Measurements from ENCODE around the gene OR7A17.

The OR7A17 gene

DNA sequence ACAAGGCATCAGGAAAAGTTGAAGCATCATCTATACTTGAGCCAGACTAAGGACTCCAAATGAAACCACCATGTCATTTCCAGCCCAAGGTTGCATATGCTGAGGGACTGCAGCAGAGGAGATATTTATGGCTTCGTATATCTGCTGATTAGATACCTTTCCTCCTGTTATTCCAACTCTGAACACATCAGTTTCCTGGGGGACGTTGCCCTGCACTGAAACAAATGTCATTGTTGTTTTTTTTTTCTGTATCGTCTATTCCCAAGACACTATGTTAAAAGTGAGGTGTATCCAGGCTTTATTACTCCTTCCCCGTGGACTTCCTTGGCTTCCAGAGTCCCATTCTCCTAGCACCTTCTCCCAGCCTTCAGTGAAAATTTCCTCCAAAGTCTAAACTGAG, at the start of gene OR7A17:
Gene OR7A17 (minus strand): TSS at position 101 of the 400 bp plus-strand sequence. CDS start 4,777 bp downstream, outside the sequence.
- H3K4me3 ChIP-seq (ENCODE audit: low read depth, low read length), result no peak within 1 kb of the TSS

DNA sequence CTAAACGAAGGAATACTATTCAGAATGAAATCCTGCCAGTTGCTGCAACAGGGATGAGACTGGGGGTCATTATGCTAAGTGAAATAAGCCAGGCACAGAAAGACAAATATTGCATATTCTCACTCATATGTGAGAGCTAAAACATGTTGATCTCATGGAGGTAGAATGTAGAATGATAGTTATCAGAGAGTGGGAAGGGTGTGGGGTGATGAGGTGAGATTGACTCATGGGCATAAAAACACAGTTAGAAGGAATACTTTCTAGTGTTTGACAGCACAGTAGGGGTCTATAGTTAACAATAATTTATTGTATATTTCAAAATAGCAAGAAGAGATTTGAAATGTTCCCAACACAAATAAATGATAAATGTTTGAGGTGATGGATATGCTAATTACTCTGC, 47.6 kb upstream of the OR7A17 start:
- no peak overlapping the region for H3K4me3 ChIP-seq (ENCODE audit: low read depth, low read length)

DNA sequence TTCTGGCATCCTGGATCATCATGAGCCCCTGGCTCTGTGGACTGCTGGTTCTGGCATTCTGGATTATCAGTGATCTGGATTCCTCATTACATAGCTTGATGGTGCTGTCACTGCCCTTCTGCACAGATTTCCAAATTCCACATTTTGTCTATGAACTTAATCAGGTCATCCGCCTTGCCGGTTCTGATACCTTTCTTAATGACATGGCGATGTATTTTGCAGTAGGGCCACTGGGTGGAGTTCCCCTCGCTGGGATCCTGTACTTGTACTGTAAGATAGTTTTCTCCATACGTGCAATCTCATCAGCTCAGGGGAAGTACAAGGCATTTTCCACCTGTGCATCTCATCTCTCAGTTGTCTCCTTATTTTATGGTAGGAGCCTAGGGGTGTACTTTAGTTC, 30.9 kb upstream of the OR7A17 start:
- H3K4me3 ChIP-seq (ENCODE audit: low read depth, low read length), result no peak overlapping the region

DNA sequence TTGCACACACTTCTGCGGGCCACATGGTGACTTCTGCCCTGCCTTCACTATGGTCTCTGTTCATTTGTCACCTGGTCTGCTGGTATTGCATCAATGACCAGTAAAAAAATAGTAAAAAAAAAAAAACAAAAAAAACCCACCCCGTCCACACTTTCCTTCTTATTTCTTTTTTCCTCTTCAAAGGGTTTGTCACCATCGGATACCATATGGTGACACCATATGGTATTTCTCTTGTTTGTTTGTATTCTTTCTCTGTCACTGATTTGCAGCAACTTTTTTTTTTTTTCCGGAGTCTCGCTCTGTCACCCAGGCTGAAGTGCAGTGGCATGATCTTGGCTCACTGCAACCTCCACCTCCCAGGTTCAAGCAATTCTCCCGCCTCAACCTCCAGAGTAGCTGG, 29.2 kb upstream of the OR7A17 start:
- no peak overlapping the region for H3K4me3 ChIP-seq (ENCODE audit: low read depth, low read length)

DNA sequence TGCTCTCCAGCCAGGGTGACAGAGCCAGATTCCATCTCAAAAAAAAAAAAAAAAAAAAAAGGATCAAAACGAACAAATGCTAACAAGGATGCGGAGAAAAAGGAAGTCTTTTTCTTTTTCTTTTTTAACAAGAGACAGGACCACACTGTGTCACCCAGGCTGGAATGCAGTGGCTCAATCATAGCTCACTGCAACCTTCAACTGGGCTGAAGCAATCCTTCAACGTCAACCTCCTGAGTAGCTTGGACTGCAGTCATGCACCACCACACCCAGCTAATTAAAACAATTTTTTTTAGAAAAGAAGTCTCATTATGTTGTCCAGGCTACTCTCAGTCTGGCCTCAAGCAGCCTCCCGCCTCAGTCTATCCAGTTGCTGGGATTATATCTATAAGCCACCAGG, 20.8 kb upstream of the OR7A17 start:
- no peak overlapping the region for H3K4me3 ChIP-seq (ENCODE audit: low read depth, low read length)

DNA sequence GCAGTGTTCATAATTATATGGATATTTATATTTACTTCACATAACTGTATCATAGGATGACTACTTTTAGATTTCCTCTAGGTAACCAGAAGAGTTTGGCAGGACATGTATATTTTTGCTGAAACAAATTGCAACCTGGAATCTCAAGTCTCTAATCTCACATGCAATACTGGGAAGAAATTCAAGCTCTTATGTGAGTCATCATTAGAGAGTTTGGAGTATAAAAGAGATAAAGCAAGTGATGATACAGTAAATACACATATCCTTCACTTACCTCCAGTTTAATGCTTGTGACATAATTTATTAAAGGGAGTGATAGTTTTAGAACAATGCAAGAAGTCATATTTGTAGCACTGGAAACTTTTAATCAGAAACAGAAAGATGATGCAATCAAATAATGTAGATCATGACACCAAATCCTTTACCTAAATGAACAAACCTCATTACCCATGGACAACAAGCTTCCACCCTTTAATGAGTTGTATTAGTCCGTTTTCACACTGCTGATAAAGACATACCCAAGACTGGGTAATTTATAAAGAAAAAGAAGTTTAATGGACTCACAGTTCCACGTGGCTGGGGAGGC, 15.8 kb upstream of the OR7A17 start:
- no peak overlapping the region for H3K4me3 ChIP-seq (ENCODE audit: low read depth, low read length)

DNA sequence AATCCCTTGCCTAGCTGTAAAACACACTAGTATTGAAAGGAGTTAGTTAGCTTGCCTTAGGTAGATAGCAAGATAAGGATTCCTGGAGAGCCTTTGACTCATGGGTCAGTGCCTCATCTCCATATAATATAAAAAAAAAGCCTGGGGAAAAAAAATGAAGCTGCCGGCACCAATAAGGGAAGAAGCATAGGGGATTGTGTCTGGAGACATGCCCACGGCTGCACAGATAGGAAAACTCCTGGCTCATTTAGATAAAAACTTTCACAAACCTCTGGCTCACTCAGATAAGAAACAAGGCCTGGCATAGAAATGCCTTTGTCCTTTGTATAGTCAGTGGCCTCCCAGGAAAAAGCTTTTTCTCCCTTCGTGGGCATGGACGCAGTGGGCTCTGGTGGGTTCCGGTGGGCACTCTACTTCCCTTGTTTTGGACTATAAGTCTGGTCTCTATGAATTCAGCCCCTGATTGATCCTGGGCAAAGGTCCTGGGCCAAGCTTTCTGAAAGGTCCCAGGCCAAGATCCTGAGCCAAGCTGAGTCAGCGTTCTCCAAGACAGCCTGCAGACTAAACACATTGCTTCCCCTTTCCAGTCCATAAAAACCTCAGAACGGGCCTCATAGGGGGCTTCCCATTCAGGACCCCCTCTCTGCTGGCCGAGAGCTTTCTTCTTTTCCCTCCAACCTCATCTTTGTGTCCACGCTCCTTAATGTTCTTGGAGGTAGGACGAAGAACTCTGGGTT, 4.9 kb upstream of the OR7A17 start:
- H3K4me3 ChIP-seq (ENCODE audit: low read depth, low read length), result no peak overlapping the region

DNA sequence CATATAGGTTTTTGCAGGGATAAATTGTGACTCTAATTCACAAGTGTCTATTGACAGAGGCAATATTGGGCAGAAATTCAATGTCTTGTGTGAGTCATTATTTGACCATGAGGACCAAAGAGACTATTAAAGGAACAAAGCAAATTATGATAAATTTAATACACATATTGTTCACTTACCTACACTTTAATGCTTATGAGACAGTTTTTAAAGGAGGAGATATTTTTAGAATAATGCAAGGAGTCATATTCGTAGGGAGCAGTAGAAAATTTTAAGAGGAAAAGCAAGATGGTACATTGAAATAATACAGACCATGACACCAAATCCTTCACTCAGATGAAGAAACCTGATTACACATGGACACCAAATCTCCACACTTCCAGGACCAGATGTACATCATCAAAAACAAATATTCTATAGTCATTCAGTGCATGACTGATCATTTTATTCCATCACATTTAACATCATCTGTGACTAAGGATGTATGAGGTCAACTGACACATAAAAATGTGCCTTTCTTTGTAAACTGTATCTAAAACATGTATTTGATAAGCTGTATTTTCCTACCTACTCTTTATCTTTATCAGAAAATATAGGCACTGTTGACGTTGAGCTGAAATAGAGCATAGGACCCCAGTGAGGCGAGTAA, 4.2 kb upstream of the OR7A17 start:
- no peak overlapping the region for H3K4me3 ChIP-seq (ENCODE audit: low read depth, low read length)

DNA sequence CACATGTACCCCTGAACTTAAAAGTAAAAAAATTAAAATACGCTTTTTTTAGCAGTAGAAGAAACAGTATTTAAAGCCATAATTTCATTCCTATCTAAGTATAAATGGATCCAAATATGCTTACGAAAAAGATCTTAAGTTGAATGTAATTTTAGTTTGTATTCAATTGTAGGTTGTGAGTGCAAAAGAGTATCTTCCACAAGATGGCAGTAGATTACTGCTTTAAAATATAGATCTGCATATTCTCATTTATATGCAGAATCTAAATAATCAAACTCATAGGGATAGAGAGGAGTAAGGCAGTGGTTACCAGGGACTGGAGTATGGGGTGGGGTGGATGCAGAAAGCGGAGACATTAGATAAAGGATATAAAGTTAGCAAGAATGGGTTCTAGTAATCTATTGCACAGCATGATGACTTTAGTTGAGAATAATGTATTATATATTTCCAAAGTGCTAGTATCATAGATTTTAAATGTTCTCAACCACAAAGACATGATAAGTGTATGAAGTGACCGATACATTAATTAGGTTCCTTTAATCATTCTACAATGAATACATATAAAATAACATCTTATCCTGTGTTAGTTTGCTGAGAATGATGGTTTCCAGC, 14.2 kb downstream of the OR7A17 start:
- H3K4me3 ChIP-seq (ENCODE audit: low read depth, low read length), result no peak overlapping the region

DNA sequence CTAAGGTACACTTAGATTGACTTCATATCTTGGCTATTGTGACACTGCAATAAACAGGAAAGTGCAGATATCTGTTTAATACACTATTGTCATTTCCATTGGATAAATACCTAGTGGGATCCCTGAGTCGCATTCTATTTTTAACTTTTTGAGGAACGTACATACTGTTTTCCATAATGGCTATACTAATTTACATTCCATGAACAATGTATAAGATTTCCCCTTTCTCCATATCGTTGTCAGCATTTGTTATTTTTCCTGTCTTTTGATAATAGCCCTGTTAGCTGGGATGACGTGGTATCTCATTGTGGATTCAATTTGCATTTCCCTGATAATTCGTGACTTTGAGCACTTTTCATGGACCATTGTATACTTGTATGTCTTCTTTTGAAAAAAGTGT, 17.4 kb downstream of the OR7A17 start:
- no peak overlapping the region for H3K4me3 ChIP-seq (ENCODE audit: low read depth, low read length)

DNA sequence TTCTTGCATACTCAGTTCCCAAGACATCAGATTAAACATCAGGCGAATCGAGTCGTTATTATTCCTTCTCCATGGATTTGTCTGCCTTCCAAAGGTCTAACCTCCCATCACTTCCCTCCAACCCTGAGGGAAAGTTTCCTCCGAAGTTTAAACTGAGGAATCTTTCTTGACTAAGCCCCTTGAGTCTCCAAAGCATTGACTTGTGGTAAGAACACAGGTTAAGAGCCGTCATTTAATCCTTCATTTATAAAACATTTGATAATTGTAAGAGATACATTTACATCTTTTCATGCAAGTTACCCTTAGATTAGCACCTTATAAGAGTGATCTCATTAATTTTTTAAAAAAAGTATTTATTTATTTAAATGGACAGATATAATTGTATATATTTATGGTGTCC, 37.1 kb downstream of the OR7A17 start, which contains the start of gene OR7A10:
Gene OR7A10 (minus strand): TSS at position 101 of the 400 bp plus-strand sequence. CDS start 7,045 bp downstream, outside the sequence.
- H3K4me3 ChIP-seq (ENCODE audit: low read depth, low read length), result no peak within 1 kb of the TSS

DNA sequence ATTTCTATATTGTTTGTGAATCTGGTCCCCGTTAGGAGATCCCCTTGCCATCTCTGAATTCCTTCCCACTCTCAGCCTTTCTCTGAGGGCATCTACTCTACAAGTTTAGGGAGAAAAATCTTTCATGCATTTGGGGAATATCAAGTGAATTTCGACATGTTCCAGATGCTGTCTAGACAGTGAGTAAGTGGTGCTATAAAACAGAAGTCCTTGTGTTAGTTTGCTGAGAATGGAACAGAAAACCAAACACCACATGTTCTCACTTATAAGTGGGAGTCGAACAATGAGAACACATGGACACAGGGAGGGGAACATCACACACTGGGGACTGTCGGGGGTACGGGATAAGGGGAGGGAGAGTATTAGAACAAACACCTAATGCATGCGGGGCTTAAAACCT, 42.4 kb downstream of the OR7A17 start:
- no peak overlapping the region for H3K4me3 ChIP-seq (ENCODE audit: low read depth, low read length)

DNA sequence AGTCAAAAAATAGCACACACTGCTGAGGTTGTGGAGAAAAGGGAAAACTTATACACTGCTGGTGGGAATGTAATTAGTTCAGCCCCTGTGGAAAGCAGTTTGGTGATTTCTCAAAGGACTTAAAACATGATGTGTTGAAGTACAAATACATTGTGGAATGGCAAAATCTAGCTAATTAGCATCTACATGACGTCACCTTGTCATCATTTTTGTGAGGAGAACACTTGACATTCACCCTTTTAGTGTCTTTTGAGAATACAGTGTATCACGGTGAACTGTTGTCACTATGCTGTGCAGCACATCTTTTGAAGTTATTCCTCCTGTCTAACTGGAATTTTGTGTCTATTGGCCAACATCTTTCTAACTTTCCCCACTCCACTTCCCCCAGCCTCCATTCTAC, 42.8 kb downstream of the OR7A17 start:
- H3K4me3 ChIP-seq (ENCODE audit: low read depth, low read length), result no peak overlapping the region

DNA sequence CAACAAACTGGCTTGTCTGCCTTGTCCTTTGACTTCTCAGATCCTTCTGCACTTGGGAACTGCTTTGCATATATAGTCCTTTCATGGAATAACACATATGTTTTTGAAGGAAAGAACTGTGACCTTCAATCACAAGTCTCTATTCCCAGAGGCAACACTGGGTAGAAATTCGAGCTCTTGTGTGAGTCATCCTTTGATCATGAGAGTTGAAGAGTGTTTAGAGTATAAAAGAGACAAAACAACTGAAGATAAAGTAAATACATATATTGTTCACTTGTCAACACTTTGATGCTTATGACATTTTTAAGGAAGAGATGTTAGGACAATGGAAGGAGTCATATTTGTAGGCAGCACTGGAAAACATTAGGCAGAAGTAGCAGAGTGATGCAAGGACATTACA, 45.7 kb downstream of the OR7A17 start:
- no peak overlapping the region for H3K4me3 ChIP-seq (ENCODE audit: low read depth, low read length)

DNA sequence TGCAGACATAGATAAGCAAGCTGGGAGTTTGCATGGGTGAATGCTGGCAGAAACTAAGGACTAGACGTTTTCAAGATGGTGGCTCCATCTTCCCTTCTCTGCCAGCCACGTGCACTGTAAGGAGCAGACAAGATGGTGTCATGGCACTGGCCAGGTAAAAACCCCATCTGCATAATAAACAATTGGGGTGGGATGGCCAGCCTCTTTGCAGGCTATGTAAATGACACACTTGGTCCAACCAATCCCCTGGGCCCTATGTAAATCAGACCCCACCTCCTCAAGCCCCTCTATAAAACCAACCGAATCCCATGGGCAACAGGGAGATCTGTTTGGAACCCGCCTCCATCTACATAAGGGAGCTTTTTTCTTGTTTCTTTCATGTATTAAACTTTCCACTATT, 48.5 kb downstream of the OR7A17 start:
- no peak overlapping the region for H3K4me3 ChIP-seq (ENCODE audit: low read depth, low read length)

DNA sequence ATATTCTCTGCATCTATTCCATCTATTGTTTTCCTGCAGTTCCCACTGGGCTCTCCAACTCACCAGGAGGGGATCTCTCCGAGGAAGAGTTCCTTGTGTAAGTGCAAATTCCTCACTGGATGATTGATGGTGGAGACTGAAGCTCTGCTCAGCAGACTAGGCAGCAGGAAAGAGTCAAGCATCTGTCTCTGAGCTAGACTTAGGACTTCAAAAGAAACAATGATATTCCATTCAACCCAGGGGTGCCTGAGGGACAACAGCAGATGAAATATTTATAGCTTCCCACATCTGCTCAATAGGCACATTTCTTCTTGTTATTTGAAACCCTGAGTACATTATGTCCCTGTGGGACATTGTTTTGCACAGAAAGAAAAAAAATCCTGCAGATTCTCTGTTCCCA, 50.9 kb downstream of the OR7A17 start, which contains the start of the genes OR7A5 and OR7C1:
Gene OR7A5 (minus strand): TSS at position 175 of the 400 bp plus-strand sequence. CDS start 6,944 bp downstream, outside the sequence.
Gene OR7C1 (minus strand): TSS at position 175 of the 400 bp plus-strand sequence. CDS start 35,049 bp downstream, outside the sequence.
- H3K4me3 ChIP-seq (ENCODE audit: low read depth, low read length), result no peak within 1 kb of the TSS

DNA sequence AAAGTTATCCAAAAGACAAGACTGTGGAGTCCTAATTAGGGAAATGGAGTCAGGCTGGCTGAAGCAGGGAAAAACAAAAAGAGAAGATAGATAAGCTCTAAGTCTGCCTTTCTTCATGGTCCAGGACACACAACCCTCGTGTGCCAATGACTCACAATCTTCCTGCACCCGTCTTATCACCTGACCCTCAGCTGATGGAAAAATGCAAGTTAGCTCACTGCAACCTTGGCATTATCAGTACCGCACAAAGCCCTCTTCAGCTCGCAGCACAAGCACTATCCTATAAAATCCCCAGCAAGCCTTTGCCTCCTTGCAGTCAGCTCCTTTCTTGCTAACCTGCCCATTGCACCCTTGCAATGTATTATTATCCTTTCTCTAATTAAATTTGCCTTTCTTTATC, 55.2 kb downstream of the OR7A17 start:
- no peak overlapping the region for H3K4me3 ChIP-seq (ENCODE audit: low read depth, low read length)

Data from iPS-11a (cell line).